Stimulated activated naive CD8-positive, alpha-beta T cell treated with anti-CD3 and anti-CD28 coated beads, Interleukin-15, amount 100 ng/mL, for 72 hours (primary cell): ENCODE data around the gene PNMA1.
A peak's percentile ranks its signal among the peaks of the same experiment; 100 is the strongest.

Experiments used
- ATAC-seq: fragments of 150-1000 bp; cut with Tn5 transposase; 2 replicates; pipeline ENCODE4 v1.10.0; 2021; ENCODE audit warnings: mild to moderate bottlenecking, moderate library complexity
- DNase-seq, 2 donors: peaks; one replicate each; pipeline ENCODE4 v3.0.0; 2021 to 2022
- H3K27ac Mint-ChIP-seq, 2 donors: one replicate each; pipeline ENCODE4 v1.8.0; 2022; ENCODE audit warnings: mild to moderate bottlenecking in 2 of 2, mixed read lengths in 2 of 2, moderate library complexity in 2 of 2
- H3K27me3 Mint-ChIP-seq: one replicate; pipeline ENCODE4 v1.8.0; 2022; ENCODE audit warnings: mixed read lengths
- H3K4me1 Mint-ChIP-seq: one replicate; pipeline ENCODE4 v1.8.0; 2022; ENCODE audit warnings: mild to moderate bottlenecking, mixed read lengths
- H3K4me3 Mint-ChIP-seq, 2 donors: one replicate each; pipeline ENCODE4 v1.8.0; 2022; ENCODE audit warnings: mild to moderate bottlenecking in 2 of 2, mixed read lengths in 2 of 2, moderate library complexity in 1 of 2
- H3K9me3 Mint-ChIP-seq, 2 donors: one replicate each; pipeline ENCODE4 v1.8.0; 2022; ENCODE audit warnings: mixed read lengths in 2 of 2

Gene PNMA1

GRCh38 chr14:73728717-73729330, 14.6 kb upstream of the PNMA1 start:
- peak; percentile 94 for ATAC-seq
- H3K27ac Mint-ChIP-seq = peak overlapping the region; percentile 92 to 93
- no peaks in the 10 kb centered on the region for H3K9me3 Mint-ChIP-seq
- peaks cover 40% of the 10 kb centered on the region for H3K4me1 Mint-ChIP-seq
- DNase-seq = peak; percentile 82 to 84
- H3K27me3 Mint-ChIP-seq = no peaks in the 10 kb centered on the region
- no peak overlapping the region for H3K4me3 Mint-ChIP-seq

GRCh38 chr14:73727166-73727565, 13.0 kb upstream of the PNMA1 start:
- no peaks in the 10 kb centered on the region for H3K9me3 Mint-ChIP-seq
- DNase-seq = no peak
- ATAC-seq = no peak
- peak overlapping the region in 1 of 2 donors; percentile 15 for H3K27ac Mint-ChIP-seq
- H3K27me3 Mint-ChIP-seq = no peaks in the 10 kb centered on the region
- no peak overlapping the region for H3K4me3 Mint-ChIP-seq
- H3K4me1 Mint-ChIP-seq = peaks cover 45% of the 10 kb centered on the region

GRCh38 chr14:73726025-73726961, 12.1 kb upstream of the PNMA1 start:
- no peaks in the 10 kb centered on the region for H3K9me3 Mint-ChIP-seq
- peak overlapping the region; percentile 74 to 93 for H3K27ac Mint-ChIP-seq
- peaks cover 41% of the 10 kb centered on the region for H3K4me1 Mint-ChIP-seq

GRCh38 chr14:73725116-73726024, 11.2 kb upstream of the PNMA1 start:
- DNase-seq (no peak), ATAC-seq (no peak)
- Mint-ChIP-seq H3K4me3 (no peak overlapping the region), H3K27ac (peak overlapping the region; percentile 72 to 93), H3K4me1 (peaks cover 40% of the 10 kb centered on the region), H3K9me3 (no peaks in the 10 kb centered on the region), H3K27me3 (no peaks in the 10 kb centered on the region)

More at GRCh38 chr14:73726025-73726961, 12.1 kb upstream of the PNMA1 start:
- ATAC-seq = no peak
- Mint-ChIP-seq H3K27me3 (no peaks in the 10 kb centered on the region), H3K4me3 (no peak overlapping the region)
- no peak for DNase-seq

GRCh38 chr14:73724696-73725095, 10.5 kb upstream of the PNMA1 start:
- H3K27ac Mint-ChIP-seq = peak overlapping the region; percentile 72 to 77
- H3K4me3 Mint-ChIP-seq = no peak overlapping the region
- ATAC-seq (no peak), DNase-seq (no peak)
- H3K27me3 Mint-ChIP-seq = no peaks in the 10 kb centered on the region
- H3K9me3 Mint-ChIP-seq = no peaks in the 10 kb centered on the region
- peaks cover 33% of the 10 kb centered on the region for H3K4me1 Mint-ChIP-seq

GRCh38 chr14:73723797-73724661, 9.8 kb upstream of the PNMA1 start:
- Mint-ChIP-seq H3K4me1 (peaks cover 26% of the 10 kb centered on the region), H3K27me3 (no peaks in the 10 kb centered on the region), H3K27ac (peak overlapping the region; percentile 42 to 92), H3K9me3 (no peaks in the 10 kb centered on the region), H3K4me3 (no peak overlapping the region)
- ATAC-seq (no peak), DNase-seq (no peak)

GRCh38 chr14:73723406-73723796, 9.2 kb upstream of the PNMA1 start:
- DNase-seq (no peak), ATAC-seq (no peak)
- H3K27ac Mint-ChIP-seq = peak overlapping the region; percentile 52 to 92
- peaks cover 21% of the 10 kb centered on the region for H3K4me1 Mint-ChIP-seq
- H3K9me3 Mint-ChIP-seq = no peaks in the 10 kb centered on the region
- H3K4me3 Mint-ChIP-seq = no peak overlapping the region
- no peaks in the 10 kb centered on the region for H3K27me3 Mint-ChIP-seq

GRCh38 chr14:73722581-73722980, 8.4 kb upstream of the PNMA1 start:
- ATAC-seq (no peak), DNase-seq (no peak)
- H3K4me1 Mint-ChIP-seq = peaks cover 23% of the 10 kb centered on the region
- no peak overlapping the region for H3K4me3 Mint-ChIP-seq
- no peaks in the 10 kb centered on the region for H3K27me3 Mint-ChIP-seq
- H3K27ac Mint-ChIP-seq = peak overlapping the region in 1 of 2 donors; percentile 2
- H3K9me3 Mint-ChIP-seq = no peaks in the 10 kb centered on the region

GRCh38 chr14:73721101-73721821, 7.1 kb upstream of the PNMA1 start:
- DNase-seq (no peak), ATAC-seq (no peak)
- Mint-ChIP-seq H3K4me3 (no peak overlapping the region), H3K27me3 (no peaks in the 10 kb centered on the region), H3K4me1 (peaks cover 23% of the 10 kb centered on the region), H3K27ac (peak overlapping the region; percentile 48 to 80), H3K9me3 (no peaks in the 10 kb centered on the region)

GRCh38 chr14:73720636-73721035, 6.5 kb upstream of the PNMA1 start:
- DNase-seq (no peak), ATAC-seq (no peak)
- Mint-ChIP-seq H3K27me3 (no peaks in the 10 kb centered on the region), H3K4me1 (peaks cover 17% of the 10 kb centered on the region), H3K4me3 (no peak overlapping the region), H3K27ac (peak overlapping the region in 1 of 2 donors; percentile 61), H3K9me3 (no peaks in the 10 kb centered on the region)

- Mint-ChIP-seq H3K4me3 (no peak overlapping the region), H3K27ac (peak overlapping the region in 1 of 2 donors; percentile 75), H3K4me1 (peaks cover 17% of the 10 kb centered on the region), H3K27me3 (no peaks in the 10 kb centered on the region), H3K9me3 (no peaks in the 10 kb centered on the region)
- ATAC-seq (no peak), DNase-seq (no peak)
Observed at GRCh38 chr14:73719791-73720190, 5.6 kb upstream of the PNMA1 start.

GRCh38 chr14:73719361-73719760, 5.2 kb upstream of the PNMA1 start:
- Mint-ChIP-seq H3K27me3 (no peaks in the 10 kb centered on the region), H3K27ac (no peak overlapping the region), H3K4me1 (peaks cover 22% of the 10 kb centered on the region), H3K4me3 (no peak overlapping the region), H3K9me3 (no peaks in the 10 kb centered on the region)
- ATAC-seq = no peak
- no peak for DNase-seq

- Mint-ChIP-seq H3K9me3 (no peaks in the 10 kb centered on the region), H3K27me3 (no peaks in the 10 kb centered on the region), H3K4me1 (peaks cover 16% of the 10 kb centered on the region), H3K27ac (peak overlapping the region in 1 of 2 donors; percentile 50), H3K4me3 (no peak overlapping the region)
- no peak for DNase-seq
- no peak for ATAC-seq
Observed at GRCh38 chr14:73718418-73719251, 4.5 kb upstream of the PNMA1 start.
